CD1c-positive myeloid dendritic cell (primary cell): Measurements from ENCODE around the gene FMO4.
"Not testable (repeated sequence)": the region's sequence is repeated elsewhere in the genome, so short reads cannot be mapped to it uniquely, and the experiment has no call there.

ENCODE experiments used
- DNase-seq: peaks from one replicate; pipeline ENCODE4 v3.0.0-alpha.2; 2016; ENCODE audit errors: extremely low spot score

FMO4 gene

GRCh38 chr1:171389171-171389570, 75.2 kb downstream of the FMO4 start:
- no peak for DNase-seq

DNA sequence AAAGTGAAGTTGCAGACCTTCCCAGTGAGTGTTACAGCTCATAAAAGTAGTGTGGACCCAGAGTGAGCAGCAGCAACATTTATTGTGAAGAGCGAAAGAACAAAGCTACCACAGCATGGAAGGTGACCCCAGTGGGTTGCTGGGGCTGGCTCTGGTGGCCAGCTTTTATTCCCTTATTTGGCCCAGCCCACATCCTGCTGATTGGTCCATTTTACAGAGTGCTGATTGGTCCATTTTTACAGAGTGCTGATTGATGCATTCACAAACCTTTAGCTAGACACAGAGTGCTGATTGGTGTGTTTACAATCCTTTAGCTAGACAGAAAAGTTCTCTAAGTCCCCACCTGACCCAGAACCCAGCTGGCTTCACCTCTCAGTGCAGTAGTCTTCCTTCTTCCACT, 76.8 kb downstream of the FMO4 start:
- not testable (repeated sequence) for DNase-seq
